HCT116 (cell line): ENCODE results near the gene SH3D21. TPM values are rescaled to one million over a fixed set of nuclear protein-coding genes. Genes with fewer than 3 reads are reported as not detected.
A peak's percentile ranks its signal among the peaks of the same experiment; 100 is the strongest.

Experiments
- ATAC-seq: fragments of 200-7000 bp; cut with Tn5 transposase; 2 replicates; pipeline ENCODE4 v1.9.1; 2020; ENCODE audit warnings: mild to moderate bottlenecking, moderate library complexity
- BruUV-seq: library from RNA; stranded (reverse); fragments of 400-500 nt; replicated peaks from 2 replicates; lab custom pipeline; 2021; lab: Mats Ljungman, UMichigan
- CTCF ChIA-PET: fragments of 300-600 bp; sonication (Branson Sonifier 250); formaldehyde crosslinking; loops from one replicate; lab custom pipeline; 2021; ENCODE audit warnings: antibody characterized with exemption; lab: Charles Lee
- POLR2A ChIA-PET: fragments of 300-600, 350-600 bp; sonication (Branson Sonifier 250); formaldehyde crosslinking; loops from one replicate; lab custom pipeline; 2021; ENCODE audit warnings: antibody characterized with exemption; lab: Charles Lee
- RAD21 ChIA-PET, 2 experiments: fragments of 300-600 bp; sonication (Branson Sonifier 250); formaldehyde crosslinking; loops; one replicate each; lab custom pipeline; 2023; ENCODE audit warnings: low total read pairs in 2 of 2; ENCODE audit not compliant: uncharacterized antibody in 2 of 2, unreplicated experiment in 2 of 2, low non-redundant PET in 1 of 2; lab: Charles Lee
- DNase-seq: peaks from one replicate; pipeline ENCODE4 v3.0.0-alpha.2; 2010; ENCODE audit warnings: low read depth, low spot score
- H2AFZ ChIP-seq: fragments of 200-600 bp; shearing (Covaris generic), sonication (generic); 2 replicates; pipeline ENCODE4 v1.6.1; 2017; ENCODE audit warnings: low read depth, mixed run types, mixed read lengths, antibody characterized with exemption, low read length; ENCODE audit not compliant: poor library complexity, severe bottlenecking
- H3K27ac ChIP-seq: 2 replicates; pipeline ENCODE4 v1.5.1; 2012; ENCODE audit warnings: low read depth, low read length
- H3K27me3 ChIP-seq: fragments of 200-600 bp; sonication (generic); 2 replicates; pipeline ENCODE4 v1.6.1; 2016; ENCODE audit warnings: mixed run types, low read length, mixed read lengths; ENCODE audit not compliant: insufficient read depth
- H3K36me3 ChIP-seq, 2 experiments: fragments of 200-500 bp in 1 of 2; fragments of 200-600 bp in 1 of 2; sonication (Bioruptor generic) in 1 of 2; sonication (generic) in 1 of 2; 2 replicates each; pipeline versions ENCODE4 v1.5.1 to v1.6.1; 2014 to 2016; ENCODE audit warnings: low read length in 2 of 2, inconsistent platforms in 1 of 2, mixed read lengths in 1 of 2, mixed run types in 1 of 2; ENCODE audit not compliant: insufficient read depth in 2 of 2, control insufficient read depth in 1 of 2
- H3K4me1 ChIP-seq, 2 experiments: fragments of 200-600 bp in 1 of 2; sonication (generic) in 1 of 2; 2 replicates each; pipeline versions ENCODE4 v1.5.1 to v1.6.1; 2012 to 2017; ENCODE audit warnings: low read length in 2 of 2, inconsistent platforms in 1 of 2, mild to moderate bottlenecking in 1 of 2, mixed read lengths in 1 of 2, mixed run types in 1 of 2, moderate library complexity in 1 of 2; ENCODE audit not compliant: insufficient read depth in 2 of 2, control insufficient read depth in 1 of 2
- H3K4me2 ChIP-seq: fragments of 200-600 bp; sonication (generic); 2 replicates; pipeline ENCODE4 v1.6.1; 2017; ENCODE audit warnings: mixed run types, low read length, mixed read lengths
- H3K4me3 ChIP-seq, 2 experiments: fragments of 200-600 bp in 1 of 2; sonication (generic) in 1 of 2; replicated peaks in 1 of 2; 2 replicates each; pipeline ENCODE4 v1.5.1; 2011 to 2016; ENCODE audit warnings: low read length in 2 of 2, control low read depth in 1 of 2, low read depth in 1 of 2, mild to moderate bottlenecking in 1 of 2, mixed read lengths in 1 of 2, mixed run types in 1 of 2
- H3K79me2 ChIP-seq: fragments of 200-600 bp; sonication (generic); 2 replicates; pipeline ENCODE4 v1.6.1; 2017; ENCODE audit warnings: mild to moderate bottlenecking, mixed run types, low read length, moderate library complexity, mixed read lengths; ENCODE audit not compliant: insufficient read depth
- H3K9ac ChIP-seq: fragments of 200-600 bp; sonication (generic); 2 replicates; pipeline ENCODE4 v1.6.1; 2016; ENCODE audit warnings: low read length, mixed read lengths
- H3K9me2 ChIP-seq: fragments of 200-600 bp; sonication (generic), shearing (Covaris generic); 2 replicates; pipeline ENCODE4 v1.6.1; 2017; ENCODE audit warnings: mixed run types, mild to moderate bottlenecking, moderate library complexity; ENCODE audit not compliant: insufficient read depth
- H3K9me3 ChIP-seq, 2 experiments: fragments of 200-500 bp in 1 of 2; fragments of 200-600 bp in 1 of 2; sonication (Bioruptor generic) in 1 of 2; sonication (generic) in 1 of 2; 2 replicates each; pipeline ENCODE4 v1.6.1; 2014 to 2017; ENCODE audit warnings: low read length in 2 of 2, mixed read lengths in 2 of 2, inconsistent platforms in 1 of 2, low read depth in 1 of 2, mild to moderate bottlenecking in 1 of 2, mixed run types in 1 of 2, moderate library complexity in 1 of 2; ENCODE audit not compliant: control insufficient read depth in 1 of 2, insufficient read depth in 1 of 2
- H4K20me1 ChIP-seq: fragments of 200-600 bp; sonication (generic), shearing (Covaris generic); 2 replicates; pipeline ENCODE4 v1.6.1; 2017; ENCODE audit warnings: mixed run types, mild to moderate bottlenecking, moderate library complexity; ENCODE audit not compliant: insufficient read depth
- ATF3 ChIP-seq: IDR thresholded peaks from 2 replicates; pipeline ENCODE4 v1.6.1; 2012
- CTCF ChIP-seq, 3 experiments: fragments of 200-600 bp in 1 of 3; sonication (generic) in 1 of 3; IDR thresholded peaks in 2 of 3; conservative IDR thresholded peaks in 1 of 3; 2 replicates each; pipeline ENCODE4 v1.5.1; 2012 to 2017; ENCODE audit warnings: low read depth in 2 of 3, low read length in 2 of 3, antibody characterized with exemption in 1 of 3, borderline replicate concordance in 1 of 3, control low read depth in 1 of 3, mild to moderate bottlenecking in 1 of 3, mixed read lengths in 1 of 3, mixed run types in 1 of 3, moderate library complexity in 1 of 3; ENCODE audit not compliant: insufficient read depth in 1 of 3
- EGR1 ChIP-seq: IDR thresholded peaks from 2 replicates; pipeline ENCODE4 v1.6.1; 2012; ENCODE audit warnings: low read depth
- ELF1 ChIP-seq: IDR thresholded peaks from 2 replicates; pipeline ENCODE4 v1.6.1; 2012; ENCODE audit warnings: low read depth, borderline replicate concordance
- EZH2 ChIP-seq: fragments of 200-600 bp; sonication (generic); IDR thresholded peaks from 2 replicates; pipeline ENCODE4 v1.6.1; 2017; ENCODE audit warnings: antibody characterized with exemption, mixed run types
- FOSL1 ChIP-seq: IDR thresholded peaks from 2 replicates; pipeline ENCODE4 v1.6.1; 2012; ENCODE audit warnings: low read depth
- JUND ChIP-seq: IDR thresholded peaks from 2 replicates; pipeline ENCODE4 v1.6.1; 2012
- MAX ChIP-seq: IDR thresholded peaks from 2 replicates; pipeline ENCODE4 v1.6.1; 2012
- POLR2A ChIP-seq: IDR thresholded peaks from 2 replicates; pipeline ENCODE4 v1.7.0; 2011; ENCODE audit warnings: borderline replicate concordance; ENCODE audit not compliant: insufficient read depth, insufficient read length; ENCODE audit errors: extremely low read depth
- POLR2AphosphoS5 ChIP-seq: IDR thresholded peaks from 2 replicates; pipeline ENCODE4 v1.6.1; 2011; ENCODE audit warnings: mild to moderate bottlenecking, low read depth, low read length, moderate library complexity
- RAD21 ChIP-seq: IDR thresholded peaks from 2 replicates; pipeline ENCODE4 v1.6.1; 2012; ENCODE audit warnings: low read depth, mild to moderate bottlenecking
- SIN3A ChIP-seq: IDR thresholded peaks from 2 replicates; pipeline ENCODE4 v1.6.1; 2012; ENCODE audit warnings: low read depth
- SP1 ChIP-seq: IDR thresholded peaks from 2 replicates; pipeline ENCODE4 v1.6.1; 2012; ENCODE audit warnings: low read depth
- SRF ChIP-seq: IDR thresholded peaks from 2 replicates; pipeline ENCODE4 v1.6.1; 2012; ENCODE audit warnings: low read depth
- TCF7L2 ChIP-seq: IDR thresholded peaks from 2 replicates; pipeline ENCODE4 v1.7.0; 2011; ENCODE audit warnings: borderline replicate concordance, inconsistent platforms; ENCODE audit not compliant: insufficient read depth, insufficient read length; ENCODE audit errors: extremely low read depth
- ZFX ChIP-seq: fragments of 450-650 bp; IDR thresholded peaks from 2 replicates; pipeline ENCODE4 v1.6.1; 2017
- ZNF274 ChIP-seq: fragments of 200-500 bp; sonication (Bioruptor generic); IDR thresholded peaks from 2 replicates; pipeline ENCODE4 v1.6.1; 2014; ENCODE audit warnings: mild to moderate bottlenecking, low read depth, low read length, inconsistent platforms
- intact Hi-C: fragments of 100-400 bp; cut with micrococcal nuclease; formaldehyde crosslinking; loops from 2 replicates; pipeline ENCODE4 v1.10.0; 2022
- total RNA-seq: library from RNA; stranded (reverse); gene quantifications from one replicate; pipeline ENCODE4 v1.2.1, GENCODE V29; 2021; ENCODE audit not compliant: unreplicated experiment

SH3D21 gene
- total RNA-seq, 1 experiment from 2014 or later: 9.3 TPM

DNA sequence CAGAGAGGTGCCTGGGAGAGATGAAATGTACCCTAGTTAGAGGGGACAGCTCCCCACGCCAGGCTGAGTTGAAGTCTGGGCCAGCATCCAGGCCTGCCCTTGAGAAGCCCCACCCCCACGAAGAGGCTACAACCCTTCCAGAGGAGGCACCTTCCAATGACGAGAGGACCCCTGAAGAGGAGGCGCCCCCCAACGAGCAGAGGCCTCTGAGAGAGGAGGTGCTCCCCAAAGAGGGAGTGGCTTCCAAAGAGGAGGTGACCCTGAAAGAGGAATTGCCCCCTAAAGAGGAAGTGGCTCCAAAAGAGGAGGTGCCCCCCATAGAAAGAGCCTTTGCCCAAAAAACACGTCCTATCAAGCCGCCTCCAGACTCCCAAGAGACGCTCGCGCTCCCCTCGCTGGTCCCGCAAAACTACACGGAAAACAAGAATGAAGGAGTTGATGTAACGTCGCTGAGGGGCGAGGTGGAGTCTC, 14.2 kb downstream of the SH3D21 start:
- peak overlapping the region; percentile 89 for H3K27ac ChIP-seq
- H3K36me3 ChIP-seq: no peaks in the 10 kb centered on the region; a peak in 1 of 4 replicates
- peak overlapping the region; percentile 76 for H3K9ac ChIP-seq
- TF ChIP-seq POLR2A (no peak), EZH2 (no peak), TCF7L2 (no peak), SRF (no peak), SP1 (no peak), EGR1 (no peak), ELF1 (no peak), JUND (no peak), ZFX (no peak), FOSL1 (no peak), POLR2AphosphoS5 (no peak), SIN3A (no peak), RAD21 (no peak), CTCF (IDR thresholded peaks at IDR 0.05 in 2 of 3, conservative IDR thresholded peaks at IDR 0.05 in 1 of 3; ENCODE audit: borderline replicate concordance in 1 of 3, insufficient read depth in 1 of 3, low read depth in 2 of 3, low read length in 2 of 3) (no peak), ATF3 (no peak), MAX (no peak), ZNF274 (no peak)
- H3K9me3 ChIP-seq: no peaks in the 10 kb centered on the region
- peak overlapping the region; percentile 87 for H3K4me2 ChIP-seq
- intact Hi-C loops: no loop called here
- ChIA-PET RAD21 (no interaction called here), POLR2A (no interaction called here), CTCF (no interaction called here)
- H2AFZ ChIP-seq: no peak overlapping the region
- peaks cover 11% of the 10 kb centered on the region; the same call in 1 of the 2 replicates for H3K79me2 ChIP-seq
- no peaks in the 10 kb centered on the region for H3K9me2 ChIP-seq
- no peak for ATAC-seq
- H3K27me3 ChIP-seq: no peaks in the 10 kb centered on the region
- peak overlapping the region; percentile 58 to 69 for H3K4me3 ChIP-seq
- no peak for DNase-seq
- H3K4me1 ChIP-seq: peaks cover 17 to 43% of the 10 kb centered on the region in 2 experiments
- H4K20me1 ChIP-seq: no peaks in the 10 kb centered on the region
- BruUV-seq: no TSS peak
